NCI-H2227 (cell line): ENCODE measurements around the gene KRT33A.
"Not testable (repeated sequence)": the region's sequence is repeated elsewhere in the genome, so short reads cannot be mapped to it uniquely, and the experiment has no call there.

Source experiments
- DNase-seq: peaks from one replicate; lab custom pipeline; 2025; ENCODE audit not compliant: unreplicated experiment; lab: John Stamatoyannopoulos, UW

The KRT33A gene

DNA sequence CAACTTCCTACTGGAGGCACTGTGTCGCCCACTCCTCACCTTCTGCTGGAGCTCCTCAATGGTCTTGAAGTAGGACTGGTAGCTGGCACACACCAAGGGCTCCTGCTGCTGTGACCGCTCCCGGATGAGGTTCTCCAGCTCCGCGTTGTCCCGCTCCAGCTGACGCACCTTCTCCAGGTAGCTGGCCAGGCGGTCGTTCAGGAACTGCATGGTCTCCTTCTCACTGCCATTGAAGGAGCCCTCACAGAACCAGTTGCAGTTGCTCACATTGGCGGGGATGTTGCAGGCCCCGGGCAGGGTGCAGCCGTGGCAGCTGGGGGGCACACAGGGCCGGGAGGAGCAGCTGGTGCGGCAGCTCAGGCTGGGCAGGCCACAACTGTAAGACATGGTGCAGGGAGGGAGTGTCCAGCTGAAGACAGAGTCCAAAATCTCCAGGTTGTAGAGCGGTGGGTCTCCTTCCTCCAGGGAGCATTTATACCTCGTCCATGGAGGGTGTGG lies at the start of gene KRT33A:
Gene KRT33A (minus strand): TSS at position 448 of the 498 bp plus-strand sequence. CDS start 61 bp downstream, at position 387.
- not testable (repeated sequence) for DNase-seq

DNA sequence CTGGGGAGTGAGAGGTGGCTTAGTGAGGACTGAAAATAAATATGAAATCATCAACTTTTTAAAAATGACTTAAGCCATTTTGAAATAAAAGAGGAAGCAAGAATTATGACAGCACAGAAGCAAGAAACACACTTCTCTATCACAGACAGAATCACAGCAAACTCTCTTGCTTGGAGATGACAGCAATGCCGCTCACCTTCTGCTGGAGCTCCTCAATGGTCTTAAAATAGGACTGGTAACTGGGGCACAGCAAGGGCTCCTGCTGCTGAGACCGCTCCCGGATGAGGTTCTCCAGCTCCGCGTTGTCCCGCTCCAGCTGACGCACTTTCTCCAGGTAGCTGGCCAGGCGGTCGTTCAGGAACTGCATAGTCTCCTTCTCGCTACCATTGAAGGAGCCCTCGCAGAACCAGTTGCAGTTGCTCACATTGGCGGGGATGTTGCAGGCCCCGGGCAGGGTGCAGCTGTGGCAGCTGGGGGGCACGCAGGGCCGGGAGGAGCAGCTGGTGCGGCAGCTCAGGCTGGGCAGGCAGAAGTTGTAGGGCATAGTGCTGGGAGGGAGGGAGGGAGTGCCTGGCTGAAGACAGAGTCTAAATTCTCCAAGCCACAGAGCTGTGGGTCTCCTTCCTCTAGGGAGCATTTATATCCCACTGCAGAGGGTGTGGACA lies 46.5 kb upstream of the KRT33A start, which contains the start of gene KRT31:
Gene KRT31 (minus strand): TSS at position 613 of the 665 bp plus-strand sequence. CDS start 69 bp downstream, at position 544.
- DNase-seq = no peak

DNA sequence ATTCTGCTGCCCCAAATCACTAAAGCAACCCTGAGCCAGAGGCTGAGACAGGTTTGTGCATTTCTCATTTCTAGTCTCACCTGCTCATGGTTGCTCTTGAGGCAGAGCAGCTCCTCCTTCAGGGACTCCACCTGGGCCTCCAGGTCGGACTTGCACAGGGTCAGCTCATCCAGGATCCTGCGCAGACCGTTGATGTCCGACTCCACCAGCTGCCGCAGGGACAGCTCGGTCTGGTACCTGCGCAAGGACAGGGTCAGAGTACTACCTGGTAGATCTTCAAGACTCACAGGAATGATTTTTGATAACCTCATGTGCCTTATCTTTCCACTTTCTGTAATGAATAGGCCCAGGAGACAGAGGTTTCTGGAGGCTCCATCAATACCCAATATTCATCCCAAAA lies 45.7 kb upstream of the KRT33A start:
- DNase-seq = no peak

DNA sequence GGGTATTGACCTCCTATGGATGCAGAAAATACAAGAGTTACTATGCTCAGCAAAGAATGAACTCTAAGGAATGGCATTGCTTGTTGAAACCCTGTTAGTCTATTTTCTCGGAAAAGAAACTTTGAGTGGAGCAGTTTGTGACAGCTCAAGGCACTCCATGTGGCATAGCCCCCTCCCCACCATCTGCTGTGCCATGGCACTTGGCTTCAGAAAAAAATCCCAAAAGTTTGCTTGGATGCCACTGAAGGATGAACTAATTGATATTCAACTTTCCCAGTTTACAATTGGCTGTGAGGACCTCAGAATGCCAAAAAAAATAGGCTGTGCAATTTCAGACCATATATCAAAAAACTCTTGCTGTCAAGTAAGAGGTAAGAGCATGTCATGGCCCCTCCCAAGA lies 45.0 kb upstream of the KRT33A start:
- no peak for DNase-seq

DNA sequence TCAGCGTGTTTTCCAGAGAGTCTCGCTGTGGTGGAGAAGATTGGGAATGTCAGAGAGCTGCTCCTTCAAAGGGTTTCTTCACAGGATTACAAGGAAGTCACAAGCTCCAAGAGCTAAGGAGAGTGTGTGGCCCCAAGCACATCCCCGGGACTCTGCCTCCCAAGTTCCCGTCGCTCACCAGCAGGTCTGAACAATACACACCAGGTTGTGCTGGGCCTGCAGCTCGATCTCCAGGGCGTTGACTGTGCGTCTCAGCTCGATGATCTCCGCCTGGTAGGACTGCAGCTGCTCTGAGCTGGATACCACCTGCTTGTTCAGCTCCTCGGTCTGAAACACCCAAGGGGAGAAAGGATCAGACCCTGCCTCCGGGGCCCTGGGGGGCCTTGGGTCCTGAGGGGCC lies 44.4 kb upstream of the KRT33A start:
- DNase-seq = not testable (repeated sequence)

DNA sequence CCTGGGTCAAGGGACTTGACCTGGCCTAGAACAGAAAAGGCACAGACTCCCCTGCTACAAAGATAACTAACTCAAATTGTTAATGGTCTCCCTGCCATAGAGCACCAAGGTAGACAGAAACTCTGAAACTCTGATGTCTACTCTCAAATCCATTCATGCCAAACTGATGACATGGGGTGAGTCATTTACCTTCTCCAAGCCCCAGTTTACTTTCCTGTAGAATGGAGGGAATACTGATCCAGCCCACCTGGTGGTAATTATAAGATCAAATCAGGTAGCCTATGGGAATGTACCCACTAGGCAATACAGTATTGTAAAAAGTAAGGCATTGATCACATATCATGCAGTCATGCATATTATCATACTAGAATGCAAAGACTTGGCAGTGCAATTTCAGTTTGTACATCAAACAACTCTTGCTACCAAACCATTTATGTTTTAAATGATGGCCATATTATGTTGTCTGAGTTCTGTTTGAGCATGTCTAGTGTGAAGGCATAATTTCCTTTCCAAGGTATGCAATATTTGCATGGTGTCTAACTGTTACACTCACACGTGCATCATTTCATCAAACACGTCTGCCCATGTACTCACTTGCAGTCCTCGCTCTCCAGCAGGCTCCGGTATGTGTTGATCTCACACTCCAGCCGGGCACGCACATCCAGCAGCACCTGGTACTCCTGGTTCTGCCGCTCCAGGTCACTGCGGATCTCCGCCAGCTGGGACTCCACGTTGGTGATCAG lies 43.8 kb upstream of the KRT33A start:
- no peak for DNase-seq

DNA sequence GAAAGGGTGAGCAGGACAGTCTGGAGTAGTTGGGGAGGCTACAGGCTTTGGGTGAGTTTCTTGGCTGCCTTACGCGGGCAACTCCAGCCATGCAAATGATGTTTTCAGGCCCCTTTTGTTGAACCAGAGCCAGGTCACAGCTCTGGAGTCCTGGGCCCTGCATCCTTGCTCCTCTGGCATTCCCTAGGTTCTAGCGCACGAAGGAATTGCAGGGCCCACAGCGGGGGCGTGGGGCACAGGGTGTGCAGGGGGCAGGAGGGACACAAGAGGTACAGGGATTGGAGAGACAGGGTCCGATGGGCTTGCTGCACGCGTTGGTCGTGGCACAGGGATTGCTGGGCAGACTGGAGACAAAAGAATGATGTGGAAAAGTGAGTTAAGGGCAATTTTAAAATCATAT lies 43.2 kb upstream of the KRT33A start:
- DNase-seq = no peak

DNA sequence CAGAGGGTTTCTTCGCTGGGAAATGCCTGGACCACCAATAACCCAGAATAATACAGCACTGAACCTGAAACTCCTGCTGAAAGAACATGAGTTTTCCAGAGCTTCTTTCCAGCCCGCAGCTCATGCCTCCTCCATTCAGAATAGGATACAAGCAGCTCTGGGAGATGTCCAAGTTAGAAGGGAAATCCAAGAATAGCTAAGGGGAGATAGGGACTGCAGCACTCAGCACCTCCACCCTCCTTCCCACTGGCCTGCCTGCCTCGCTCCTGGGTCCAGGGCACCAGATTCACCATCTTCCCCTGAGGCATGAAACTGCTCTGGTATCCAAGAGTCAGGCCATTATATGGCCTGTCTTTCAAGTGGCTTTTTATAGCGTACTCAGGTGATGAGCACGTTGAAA lies 42.7 kb upstream of the KRT33A start:
- DNase-seq = no peak

DNA sequence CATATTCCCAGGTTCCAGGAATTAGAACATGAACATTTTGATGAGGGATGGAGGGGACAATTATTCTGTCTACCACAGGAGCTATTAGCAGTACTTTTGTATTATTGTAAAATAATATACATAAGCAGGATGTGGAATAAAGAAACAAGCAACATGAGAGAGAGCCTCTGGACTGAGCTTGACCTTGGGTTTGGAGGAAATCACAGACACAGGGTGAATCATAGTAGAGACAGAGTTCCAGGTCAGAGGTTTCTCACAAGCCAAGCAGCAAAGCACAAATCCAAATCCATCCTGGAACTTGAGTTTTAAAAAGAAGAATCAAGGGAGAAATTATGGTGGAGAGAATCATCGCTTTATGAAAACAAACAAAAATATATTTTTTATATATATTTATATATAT lies 41.6 kb upstream of the KRT33A start:
- no peak for DNase-seq

DNA sequence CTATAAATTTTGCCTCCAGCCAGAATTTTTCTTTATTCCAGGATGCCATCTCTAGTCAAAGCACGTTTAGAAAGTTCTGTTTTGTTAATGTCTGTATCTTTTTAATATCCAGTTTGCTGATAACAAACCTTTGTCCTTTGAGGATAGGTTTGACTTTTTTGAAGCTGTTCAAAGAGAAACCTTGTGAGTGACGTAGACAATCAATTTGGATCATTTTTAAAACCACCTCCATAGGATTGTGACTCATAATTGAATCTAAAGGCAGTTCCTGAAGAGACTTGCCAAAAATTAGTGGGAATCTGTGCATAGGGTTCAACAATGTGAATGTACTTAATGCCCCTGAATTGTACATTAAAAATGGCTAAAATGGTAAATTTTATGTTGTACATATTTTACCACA lies 40.9 kb upstream of the KRT33A start:
- no peak for DNase-seq

DNA sequence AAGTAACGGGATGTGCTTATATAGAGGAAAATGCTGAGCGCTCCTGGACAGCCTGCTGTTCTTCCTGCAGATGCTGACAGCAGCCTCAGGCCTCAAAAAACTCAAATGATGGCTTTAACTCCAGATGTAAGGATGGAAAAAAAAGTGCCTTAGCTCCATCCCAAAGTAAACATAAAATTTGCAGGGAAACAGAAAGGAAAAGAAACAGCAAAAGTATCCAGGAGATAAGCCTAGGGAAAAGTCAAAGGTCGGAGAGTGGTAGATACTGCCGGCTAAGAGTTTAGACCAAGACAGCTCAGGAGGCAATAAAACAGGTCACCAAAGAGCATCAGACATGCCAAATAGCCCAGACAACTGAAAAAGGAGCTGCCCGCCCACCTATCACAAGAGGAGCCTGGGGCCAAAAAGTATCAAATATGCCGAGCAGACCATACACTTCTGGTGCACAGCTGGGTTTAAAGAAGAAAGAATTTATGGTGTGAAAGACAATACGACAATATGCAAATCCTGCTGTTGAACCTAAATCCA lies 39.8 kb upstream of the KRT33A start:
- no peak for DNase-seq

DNA sequence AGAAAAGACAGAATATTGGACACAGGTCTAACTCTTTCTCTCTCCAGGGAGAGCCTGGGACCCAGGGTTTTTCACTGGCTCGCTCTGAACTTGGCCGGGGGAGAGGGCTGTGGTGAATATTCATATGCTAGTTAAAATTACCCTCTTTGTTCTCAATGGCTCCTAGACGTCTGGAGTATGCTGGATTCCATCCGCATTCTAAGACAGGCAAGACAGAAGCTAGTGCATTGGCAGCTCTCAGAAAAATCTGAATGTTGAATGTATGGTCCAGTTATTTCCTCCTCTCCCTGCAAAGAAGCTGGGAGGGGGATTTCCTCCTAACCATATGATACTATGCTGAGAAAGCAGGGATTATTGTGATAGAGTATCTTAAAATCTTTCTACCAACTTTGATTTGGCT lies 37.0 kb upstream of the KRT33A start:
- no peak for DNase-seq

DNA sequence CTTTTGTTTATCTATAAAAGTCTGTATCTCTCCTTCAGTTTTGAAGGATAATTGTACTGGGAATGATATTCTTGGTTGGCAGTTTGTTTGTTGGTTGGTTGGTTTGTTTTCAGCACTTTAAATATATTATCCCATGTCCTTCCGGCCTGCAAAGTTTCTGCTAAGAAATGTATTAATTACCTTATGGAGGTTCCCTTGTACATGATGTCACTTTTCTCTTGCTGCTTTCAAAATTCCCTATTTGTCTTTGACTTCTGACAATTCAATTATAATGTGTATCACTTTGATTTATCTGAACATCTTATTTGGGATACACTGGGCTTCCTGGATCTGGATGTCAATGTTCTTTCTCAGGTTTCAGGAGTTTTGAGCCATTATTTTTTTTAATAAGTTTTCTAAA lies 35.6 kb upstream of the KRT33A start:
- no peak for DNase-seq

DNA sequence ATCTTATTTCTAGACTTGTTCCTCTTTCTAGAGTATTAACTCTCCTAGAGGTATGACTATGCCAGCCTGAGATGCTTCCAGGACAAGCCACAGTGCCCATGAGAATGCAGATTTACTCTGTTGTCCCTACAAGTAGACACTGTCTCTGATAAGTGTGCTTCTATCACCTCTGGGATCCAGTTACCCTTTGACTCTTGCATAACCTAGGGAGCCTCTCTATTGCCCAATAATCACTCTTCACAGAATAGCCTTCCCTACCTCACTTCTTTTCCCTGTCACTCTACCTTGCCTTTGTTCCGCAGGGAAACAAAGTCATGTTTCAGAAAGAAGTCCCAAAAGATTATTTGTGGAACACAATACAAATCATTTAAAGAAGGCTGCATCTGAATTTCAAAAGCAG lies 33.1 kb upstream of the KRT33A start:
- no peak for DNase-seq

DNA sequence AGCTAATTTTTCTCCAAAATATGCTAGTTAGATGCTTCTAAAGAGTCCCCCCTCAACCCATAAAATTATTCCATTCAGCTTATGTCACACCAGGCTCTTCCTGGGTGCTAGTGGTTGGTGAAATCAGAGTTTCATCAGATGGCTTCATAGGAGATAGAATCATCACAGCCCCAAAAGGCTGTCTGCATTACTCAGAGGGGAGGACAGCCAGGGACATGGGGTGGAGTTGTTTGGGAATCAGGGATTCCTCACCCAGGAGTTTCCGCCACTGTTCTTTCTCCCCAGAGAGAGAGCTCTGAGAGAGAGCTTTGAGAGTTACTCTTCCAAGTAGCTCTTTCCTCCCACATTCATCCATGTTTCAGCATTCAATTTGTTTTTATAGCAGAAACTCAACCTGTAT lies 31.8 kb upstream of the KRT33A start:
- DNase-seq = no peak

DNA sequence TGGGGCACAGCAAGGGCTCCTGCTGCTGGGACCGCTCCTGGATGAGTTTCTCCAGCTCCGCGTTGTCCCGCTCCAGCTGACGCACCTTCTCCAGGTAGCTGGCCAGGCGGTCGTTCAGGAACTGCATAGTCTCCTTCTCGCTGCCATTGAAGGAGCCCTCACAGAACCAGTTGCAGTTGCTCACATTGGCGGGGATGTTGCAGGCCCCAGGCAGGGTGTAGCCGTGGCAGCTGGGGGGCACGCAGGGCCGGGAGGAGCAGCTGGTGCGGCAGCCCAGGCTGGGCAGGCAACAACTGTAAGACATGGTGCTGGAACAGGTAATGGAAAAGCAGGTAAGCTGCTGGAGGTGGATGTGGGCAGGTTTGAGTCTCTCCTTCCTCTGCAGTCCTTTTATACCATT lies 31.3 kb upstream of the KRT33A start, which contains the start of gene KRT34:
Gene KRT34 (minus strand): TSS at position 364 of the 400 bp plus-strand sequence. CDS start 60 bp downstream, at position 304.
- DNase-seq = not testable (repeated sequence)

DNA sequence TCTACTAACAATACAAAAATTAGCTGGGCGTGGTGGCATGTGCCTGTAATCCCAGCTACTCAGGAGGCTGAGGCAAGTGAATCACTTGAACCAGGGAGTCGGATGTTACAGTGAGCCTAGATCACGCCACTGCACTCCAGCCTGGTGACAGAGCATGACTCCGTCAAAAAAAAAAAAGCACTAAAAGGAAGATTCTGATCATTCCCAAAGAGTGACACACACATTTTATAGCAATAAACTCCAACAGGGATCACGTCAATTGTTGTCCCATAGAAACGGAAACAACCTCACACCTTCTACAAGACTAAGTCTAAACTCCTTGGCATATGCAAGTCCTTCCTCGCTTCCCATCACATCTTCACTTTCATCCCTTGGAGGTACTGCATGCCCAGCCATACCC lies 29.5 kb upstream of the KRT33A start:
- not testable (repeated sequence) for DNase-seq

DNA sequence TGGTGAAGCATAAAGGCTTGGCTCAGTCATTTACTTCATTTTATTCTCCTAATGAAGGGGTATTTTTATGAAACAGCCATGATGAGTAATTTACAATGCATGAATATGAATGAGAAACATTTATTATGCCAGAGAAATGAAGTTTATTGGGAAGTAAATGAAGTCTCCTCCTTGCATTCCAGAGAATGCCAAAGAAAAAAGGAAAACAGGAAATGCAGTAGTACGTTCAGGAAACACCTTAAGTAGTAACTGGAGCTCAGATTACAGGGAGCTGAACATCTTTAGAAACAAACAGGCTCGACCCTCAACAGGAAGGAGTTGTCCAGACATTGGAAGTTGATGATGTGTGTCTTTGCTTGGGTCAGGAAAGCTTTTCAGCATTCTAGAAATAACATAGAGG lies 26.9 kb upstream of the KRT33A start:
- no peak for DNase-seq

DNA sequence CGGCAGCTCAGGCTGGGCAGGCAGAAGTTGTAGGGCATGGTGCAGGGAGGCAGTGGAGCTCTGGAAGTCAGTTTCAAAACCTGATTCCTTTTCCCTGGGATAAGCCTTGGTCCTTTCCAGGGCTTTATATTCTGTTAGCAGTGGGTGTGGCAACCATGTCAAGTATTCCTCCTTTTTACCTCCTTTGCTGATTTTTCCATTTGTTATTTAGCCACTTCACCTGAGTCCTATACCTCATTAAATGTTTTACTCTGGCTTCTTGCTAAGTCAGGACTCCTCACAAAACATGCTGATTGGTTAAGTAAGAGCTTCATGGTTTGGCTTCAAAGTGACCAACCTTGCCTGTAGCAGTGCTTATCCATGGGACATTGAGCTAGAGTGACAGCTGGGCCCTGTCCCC lies 19.1 kb upstream of the KRT33A start, which contains the start of gene KRT33B:
Gene KRT33B (minus strand): TSS at position 101 of the 400 bp plus-strand sequence. CDS start 63 bp downstream, at position 38.
- DNase-seq = no peak

DNA sequence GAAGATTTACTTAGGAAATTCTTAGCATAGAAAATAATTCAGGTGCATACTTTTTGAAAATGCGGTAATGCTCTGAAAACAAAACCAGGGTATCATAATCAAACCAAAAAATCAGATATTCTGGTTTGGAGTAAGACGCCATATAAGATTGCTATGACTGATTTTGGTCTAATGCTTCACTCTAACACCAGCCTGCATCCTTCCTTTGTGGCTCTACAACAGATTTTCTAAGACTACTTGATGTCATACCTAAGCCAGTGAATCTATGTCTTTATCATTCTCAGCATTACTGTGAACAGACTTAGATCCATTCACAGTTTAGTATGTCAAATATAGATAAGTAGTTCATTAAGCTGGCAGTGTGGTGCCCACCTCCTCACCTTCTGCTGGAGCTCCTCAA lies 18.4 kb upstream of the KRT33A start:
- no peak for DNase-seq

DNA sequence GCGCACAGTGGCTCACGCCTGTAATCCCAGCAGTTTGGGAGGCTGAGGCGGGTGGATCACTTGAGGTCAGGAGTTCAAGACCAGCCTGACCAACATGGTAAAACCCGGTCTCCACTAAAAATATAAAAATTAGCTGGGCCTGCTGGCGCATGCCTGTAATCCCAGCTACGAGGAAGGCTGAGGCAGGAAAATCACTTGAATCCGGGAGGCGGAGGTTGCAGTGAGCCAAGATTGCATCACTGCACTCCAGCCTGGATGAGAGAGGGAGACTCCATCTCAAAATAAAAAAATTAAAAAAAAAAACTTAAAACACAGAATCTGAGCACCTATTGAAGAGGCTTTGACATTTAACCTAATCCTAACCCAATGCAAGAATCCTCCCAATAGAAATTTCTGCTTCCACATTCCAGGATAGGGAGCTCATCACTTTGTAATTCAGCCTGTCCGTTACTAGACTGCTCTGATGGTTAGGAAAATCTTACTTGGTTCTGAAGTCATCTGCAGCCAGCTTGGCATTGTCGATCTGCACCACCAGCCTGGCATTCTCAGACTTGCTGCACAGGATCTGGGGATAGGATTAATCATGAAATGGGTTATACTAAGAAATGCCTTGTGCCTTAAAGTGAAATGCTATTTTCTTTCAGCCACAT lies 16.9 kb upstream of the KRT33A start:
- no peak for DNase-seq
